Neural cell (in vitro differentiated cells): ENCODE results near the gene ARRB1.

Source experiments
- CTCF ChIP-seq: fragments of 450-650 bp; IDR thresholded peaks from 2 replicates; pipeline ENCODE4 v1.5.1; 2014; ENCODE audit warnings: antibody characterized with exemption, mild to moderate bottlenecking, moderate library complexity; ENCODE audit not compliant: poor library complexity, severe bottlenecking
- EP300 ChIP-seq: fragments of 450-650 bp; conservative IDR thresholded peaks from 2 replicates; pipeline ENCODE4 v1.6.1; 2014; ENCODE audit warnings: antibody characterized with exemption, mild to moderate bottlenecking, moderate library complexity; ENCODE audit not compliant: poor library complexity, severe bottlenecking
- POLR2AphosphoS5 ChIP-seq: IDR thresholded peaks from 2 replicates; pipeline ENCODE4 v1.6.1; 2012
- RAD21 ChIP-seq: fragments of 450-650 bp; conservative IDR thresholded peaks from 2 replicates; pipeline ENCODE4 v1.6.1; 2014; ENCODE audit warnings: antibody characterized with exemption, mild to moderate bottlenecking, moderate library complexity
- TAF1 ChIP-seq: IDR thresholded peaks from 2 replicates; pipeline ENCODE4 v1.6.1; 2012; ENCODE audit warnings: low read depth

GRCh38 chr11:75375626-75376025 lies 24.2 kb upstream of the ARRB1 start:
- TF ChIP-seq CTCF = no peak
- no peak for TF ChIP-seq RAD21
- TF ChIP-seq TAF1 = no peak
- no peak for TF ChIP-seq POLR2AphosphoS5
- no peak for TF ChIP-seq EP300
